NCI-H2227 (cell line): ENCODE measurements around the gene RFX2.
"Not testable (repeated sequence)": the region's sequence is repeated elsewhere in the genome, so short reads cannot be mapped to it uniquely, and the experiment has no call there.

Experiments
- DNase-seq: peaks from one replicate; lab custom pipeline; 2025; ENCODE audit not compliant: unreplicated experiment; lab: John Stamatoyannopoulos, UW

The RFX2 gene

DNA sequence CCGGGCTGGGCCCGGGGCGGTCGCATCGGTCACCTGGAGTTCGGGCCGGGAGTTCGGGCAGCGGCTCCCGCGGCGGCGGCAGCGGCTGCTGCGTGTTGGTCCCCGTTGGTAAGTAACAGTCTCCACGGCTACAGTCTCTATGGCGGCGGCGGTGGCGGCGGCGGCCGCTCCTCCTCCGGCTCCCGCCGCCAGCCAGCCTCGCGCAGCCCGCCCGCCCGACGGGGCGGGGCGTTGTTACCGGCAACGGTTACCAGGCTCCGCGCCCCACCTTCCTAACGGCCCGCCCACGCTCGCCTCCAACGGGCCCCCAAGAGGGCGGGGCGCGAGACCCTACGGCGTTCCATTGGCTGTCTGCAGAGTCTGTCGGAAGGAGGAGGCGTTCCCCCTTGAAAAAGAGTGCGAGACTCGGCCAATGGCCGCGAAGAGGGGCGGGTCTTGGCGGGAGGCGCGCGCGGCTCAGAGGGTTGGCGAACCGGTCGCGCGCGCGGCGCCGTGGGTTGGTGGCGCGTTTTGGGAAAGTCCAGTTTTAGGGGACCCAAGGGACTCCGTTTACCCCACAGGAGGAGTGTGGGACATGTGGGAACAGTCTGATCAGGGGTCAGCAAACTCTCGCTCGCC, at the start of gene RFX2:
TSS of gene RFX2 (minus strand) at position 141 of the 618 bp plus-strand sequence. CDS start 63,004 bp downstream, outside the sequence.
- peak; percentile 98 for DNase-seq

DNA sequence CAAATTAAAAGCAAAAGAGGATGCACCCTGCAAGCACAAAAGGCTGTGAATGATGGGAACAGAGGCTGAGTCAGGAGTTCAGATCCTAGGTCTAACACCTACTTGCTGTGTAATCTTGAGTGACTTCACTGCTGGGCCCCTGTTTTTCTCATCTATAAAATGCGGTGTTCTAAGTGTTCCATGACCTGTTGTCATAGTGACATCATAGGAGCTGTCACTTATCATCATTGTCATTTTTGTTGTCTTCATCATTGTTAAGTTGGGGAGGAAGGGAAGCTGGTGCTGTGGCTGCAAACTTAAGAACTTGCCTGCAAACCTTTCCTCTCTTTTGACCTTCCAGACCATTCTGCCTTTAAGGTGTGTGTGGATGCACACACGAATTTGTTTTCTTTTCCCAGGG, 45.7 kb upstream of the RFX2 start:
- DNase-seq = no peak

DNA sequence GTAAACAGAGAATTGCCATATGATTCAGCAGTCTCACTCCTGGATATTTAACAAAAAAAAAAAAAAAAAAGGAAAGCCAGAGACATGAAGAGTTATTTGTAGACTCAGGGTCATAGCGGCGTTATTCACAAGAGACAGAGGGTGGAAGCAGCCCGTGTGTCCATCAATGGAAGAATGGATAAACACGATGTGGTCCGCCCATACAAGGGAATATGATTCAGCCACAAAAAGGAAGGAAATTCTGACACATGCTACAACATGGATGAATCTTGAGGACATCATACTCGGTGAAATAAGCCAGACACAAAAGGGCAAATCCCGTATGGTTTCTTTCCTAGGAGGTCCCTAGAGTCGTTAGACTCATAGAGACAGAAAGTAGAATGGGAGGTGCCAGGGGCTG, 40.0 kb upstream of the RFX2 start:
- no peak for DNase-seq

DNA sequence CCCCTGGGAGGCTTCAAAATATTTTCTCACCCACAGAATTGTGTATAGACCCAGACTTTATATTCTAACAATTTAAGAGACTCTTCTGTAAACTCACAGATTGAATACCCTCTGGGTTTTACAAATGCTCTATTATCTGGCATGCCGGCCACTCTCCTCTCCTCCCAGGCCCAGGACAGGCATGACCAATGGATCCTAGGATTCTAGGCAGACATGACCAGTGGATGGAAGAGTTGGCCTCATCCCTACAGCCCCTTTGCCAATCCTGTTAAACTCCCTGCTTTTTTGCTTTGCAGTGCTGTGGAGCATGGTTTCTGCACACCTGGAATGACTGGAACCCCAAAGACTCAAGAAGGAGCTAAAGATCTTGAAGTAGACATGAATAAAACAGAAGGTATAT, 30.9 kb upstream of the RFX2 start:
- no peak for DNase-seq

DNA sequence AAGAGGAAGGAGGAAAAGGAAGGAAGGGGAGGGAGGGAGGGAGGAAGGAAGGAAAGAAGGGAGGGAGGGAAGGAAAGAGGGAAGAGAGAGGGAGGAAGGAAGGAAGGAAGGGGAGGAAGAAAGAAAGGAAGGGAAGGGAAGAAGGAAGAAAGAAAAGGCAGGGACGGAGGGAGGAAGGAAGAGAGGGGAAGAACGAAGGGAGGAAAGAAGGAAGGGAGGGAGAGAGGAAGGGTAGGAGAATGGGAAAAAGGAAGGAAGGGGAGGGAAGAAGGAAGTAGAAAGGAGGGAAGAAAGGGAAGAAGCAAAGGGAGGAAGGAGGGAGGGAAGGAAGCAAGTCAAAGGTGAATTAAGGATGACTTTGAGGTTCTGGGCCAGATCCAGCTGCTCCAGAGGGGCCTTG, 28.2 kb upstream of the RFX2 start:
- DNase-seq = no peak

DNA sequence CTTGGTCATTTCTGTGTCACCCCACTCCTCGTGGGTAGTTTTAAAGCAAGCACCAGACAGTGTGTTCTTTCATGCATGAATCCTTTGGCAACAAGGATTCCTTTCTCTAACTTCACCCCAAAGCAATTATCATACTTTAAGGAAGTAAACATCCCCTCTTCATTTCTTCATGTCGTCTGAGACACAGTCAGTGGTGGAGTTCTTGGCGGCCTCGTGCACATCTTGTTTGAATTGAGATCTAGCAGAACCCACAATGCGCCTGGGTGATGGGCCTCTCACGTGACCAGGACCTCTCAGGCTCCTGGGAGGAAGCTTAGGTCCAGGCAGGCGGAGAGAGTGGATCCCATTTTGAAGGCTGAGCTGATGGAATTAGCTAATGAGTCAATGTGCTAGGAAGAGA, 27.8 kb upstream of the RFX2 start:
- no peak for DNase-seq

DNA sequence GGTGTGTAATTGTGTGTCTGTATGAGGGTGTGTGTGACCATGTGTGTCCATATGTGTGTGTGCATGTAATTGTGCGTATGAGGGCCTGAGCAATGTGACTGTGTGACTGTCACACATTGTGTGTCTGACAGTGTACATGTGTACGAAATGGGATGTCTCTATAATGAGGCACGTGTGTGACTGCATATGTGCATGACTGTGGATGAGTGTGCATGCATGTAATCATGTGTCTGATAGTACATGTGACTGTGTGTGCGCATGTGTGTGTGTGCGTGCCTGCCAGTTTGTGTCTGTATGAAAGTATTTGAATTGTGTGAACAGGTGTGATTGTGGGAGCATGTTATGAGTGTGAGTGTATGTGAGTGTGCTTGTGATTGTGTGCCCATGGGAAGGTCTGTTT, 22.9 kb upstream of the RFX2 start:
- no peak for DNase-seq

DNA sequence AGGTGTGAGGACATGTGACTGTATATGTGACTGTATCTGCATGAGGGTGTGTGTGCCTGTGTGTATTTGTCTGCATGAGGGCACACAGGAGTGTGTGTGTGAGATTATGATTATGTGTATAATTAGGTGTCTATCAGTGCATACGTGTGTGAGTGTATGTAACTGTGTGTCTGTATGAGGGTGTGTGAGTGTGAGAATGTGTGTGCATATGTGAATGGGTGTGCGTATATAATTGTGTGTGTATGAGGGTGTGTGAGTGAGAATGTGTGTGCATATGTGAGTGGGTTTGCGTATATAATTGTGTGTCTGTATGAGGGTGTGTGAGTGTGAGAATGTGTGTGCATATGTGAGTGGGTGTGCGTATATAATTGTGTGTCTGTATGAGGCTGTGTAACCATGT, 22.2 kb upstream of the RFX2 start:
- no peak for DNase-seq

DNA sequence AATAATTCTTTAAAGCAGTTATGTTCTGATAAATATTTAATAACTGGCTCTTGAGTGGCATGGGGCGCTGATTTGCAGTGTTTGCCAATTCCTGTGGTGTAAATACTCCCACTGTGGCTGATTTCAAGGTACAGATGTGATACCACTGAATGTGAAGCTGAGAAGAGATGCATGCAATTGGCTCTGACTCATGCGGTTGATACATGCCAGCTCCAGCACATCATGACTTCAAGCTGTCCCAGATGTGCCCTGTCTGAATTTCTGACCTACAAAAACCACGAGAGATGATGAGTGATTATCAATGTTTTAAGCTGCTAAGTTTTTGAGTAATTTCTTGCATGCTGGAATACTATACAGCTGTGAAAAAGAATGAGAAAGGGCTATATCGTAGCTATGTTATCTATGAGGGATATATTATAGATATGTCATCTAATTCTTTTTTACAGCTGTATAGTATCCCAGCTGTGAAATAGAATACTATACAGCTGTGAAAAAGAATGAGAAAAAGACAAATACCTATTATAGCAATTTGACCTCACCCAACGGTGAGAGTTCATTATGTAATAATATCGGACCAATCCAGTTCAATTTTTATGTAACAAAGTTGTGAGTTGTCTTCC, 17.5 kb upstream of the RFX2 start:
- DNase-seq = no peak

DNA sequence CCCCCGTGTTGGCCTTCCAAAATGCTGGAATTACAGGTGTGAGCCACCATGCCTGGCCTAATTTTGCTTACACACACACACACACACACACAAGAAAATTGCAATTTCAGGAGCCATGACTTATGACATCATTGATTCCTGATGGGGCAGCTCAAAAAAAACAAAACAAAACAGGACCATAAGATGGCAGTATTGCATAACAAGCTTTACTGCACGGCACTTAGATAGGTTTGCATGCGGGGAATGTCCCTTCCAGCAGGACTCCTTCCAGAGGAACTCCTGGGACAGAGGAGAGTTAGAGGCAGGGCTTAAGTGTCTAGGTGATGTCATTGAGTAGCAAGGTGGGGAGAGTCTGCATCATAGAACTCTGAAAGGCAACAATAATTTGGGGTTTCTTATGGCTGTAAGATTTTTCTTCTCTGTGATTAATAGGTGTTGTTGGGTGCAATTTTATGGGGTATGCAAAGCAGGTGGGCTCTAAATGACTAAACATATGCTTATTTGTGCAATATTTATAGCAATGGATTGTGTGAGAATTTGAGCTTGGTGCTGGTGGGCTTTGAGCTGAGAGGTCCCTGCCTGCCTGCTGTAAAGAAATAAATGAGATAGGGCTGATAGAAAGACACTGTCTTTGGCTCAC, 16.2 kb upstream of the RFX2 start:
- DNase-seq = peak; percentile 51

DNA sequence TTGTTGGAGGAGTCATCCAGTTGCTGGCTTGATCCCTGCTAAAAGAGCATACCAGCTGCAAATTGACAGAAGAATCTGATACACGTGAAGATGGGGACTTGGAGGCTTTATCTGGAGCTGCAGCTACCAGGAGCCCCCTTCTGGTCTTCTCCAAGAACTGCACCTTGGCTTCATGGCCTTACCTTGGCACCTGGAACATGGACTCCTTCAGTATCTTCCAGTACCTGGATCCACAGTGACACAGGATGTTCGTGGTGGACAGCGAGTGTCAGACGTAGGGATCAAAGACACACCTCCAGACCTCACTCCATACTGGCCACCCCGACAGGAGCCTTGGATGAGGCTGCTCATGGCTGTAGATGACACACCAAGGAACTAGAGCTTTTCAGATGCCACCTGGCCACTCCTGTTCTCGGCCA, 15.3 kb upstream of the RFX2 start:
- peak; percentile 66 for DNase-seq

DNA sequence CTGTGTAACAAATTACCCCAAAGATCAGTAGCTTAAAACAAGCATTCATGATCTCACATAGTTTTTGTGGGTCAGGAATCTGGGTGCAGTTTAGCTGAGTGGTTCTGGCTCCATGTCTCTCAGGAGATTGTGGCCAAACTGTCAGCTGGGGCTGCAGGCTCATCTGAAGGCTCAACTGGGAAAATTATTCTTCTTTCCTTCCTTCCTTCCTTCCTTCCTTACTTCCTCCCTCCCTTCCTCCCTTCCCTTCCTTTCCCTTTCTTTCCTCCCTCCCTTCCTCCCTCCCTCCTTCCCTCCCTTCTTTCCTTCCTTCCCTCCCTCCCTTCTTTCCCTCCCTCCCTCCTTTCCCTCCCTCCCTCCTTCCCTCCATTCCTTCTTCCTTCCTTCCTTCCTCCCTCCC, 8.7 kb upstream of the RFX2 start:
- no peak for DNase-seq

DNA sequence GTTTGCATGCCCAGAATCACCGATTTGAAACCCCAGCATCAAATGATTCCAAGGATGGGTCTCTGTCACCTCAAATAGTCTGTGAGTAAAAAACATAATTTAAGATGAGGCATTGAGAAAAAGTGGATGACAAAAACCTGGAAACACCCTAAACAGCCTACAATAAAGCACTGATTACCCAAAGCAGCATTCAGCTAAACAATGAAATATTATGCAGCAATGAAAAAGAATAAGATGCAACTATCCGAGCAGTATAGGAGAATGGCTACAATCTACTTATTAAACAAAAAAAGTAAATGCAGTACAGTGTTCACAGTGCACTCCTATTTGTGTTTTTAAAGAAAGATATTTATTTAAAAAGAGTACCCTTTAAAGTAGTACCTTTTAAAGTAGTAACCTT, 7.7 kb upstream of the RFX2 start:
- no peak for DNase-seq

DNA sequence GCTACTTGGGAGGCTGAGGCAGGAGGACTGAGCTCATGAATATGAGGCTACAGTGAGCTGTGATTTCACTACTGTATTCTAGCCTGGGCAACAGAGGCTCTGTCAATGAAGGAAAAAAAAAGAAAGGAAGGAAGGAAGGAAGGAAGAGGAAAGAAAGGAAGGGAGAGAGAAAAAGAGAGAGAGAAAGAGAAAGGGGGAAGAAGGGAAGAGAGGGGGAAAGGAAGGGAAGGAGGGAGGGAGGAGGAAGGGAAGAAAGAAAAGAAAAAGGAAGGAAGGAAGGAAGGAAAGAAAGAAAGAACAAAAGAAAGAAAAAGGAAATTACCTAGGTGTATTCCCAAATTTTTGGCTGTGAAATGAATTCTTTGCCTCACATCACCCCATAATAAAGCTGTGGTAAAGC, 7.2 kb upstream of the RFX2 start:
- no peak for DNase-seq

DNA sequence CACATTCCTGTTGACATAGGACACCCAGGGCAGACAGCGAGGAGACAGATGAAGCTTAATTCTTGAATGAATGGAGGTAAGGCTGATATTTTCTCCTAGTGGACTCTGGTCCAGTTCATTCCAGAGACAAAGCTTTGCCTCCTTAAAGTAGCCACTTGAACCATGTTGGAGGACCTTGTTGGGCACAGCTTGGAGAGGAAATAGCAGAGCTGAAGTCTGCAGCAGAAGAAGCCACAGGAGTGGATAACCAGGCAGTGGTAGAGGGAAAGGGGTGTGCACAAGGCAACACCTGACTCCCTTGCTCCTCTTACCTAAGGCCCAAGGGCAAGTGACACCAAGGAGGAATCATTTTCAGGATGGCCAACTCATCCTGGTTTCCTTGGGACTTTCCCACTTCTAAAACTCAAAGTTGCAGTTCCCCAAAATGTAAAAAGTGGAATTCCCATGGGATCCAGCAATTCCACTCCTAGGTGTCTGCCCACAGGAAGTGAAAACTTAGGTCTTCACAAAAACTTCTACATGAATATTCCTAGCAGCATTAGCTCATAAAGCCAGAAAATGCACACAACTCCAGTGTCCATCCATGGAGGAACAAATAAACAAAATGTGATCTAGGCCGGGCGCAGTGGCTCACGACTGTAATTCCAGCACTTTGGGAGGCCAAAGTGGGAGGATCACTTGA, 6.6 kb upstream of the RFX2 start:
- DNase-seq = no peak

DNA sequence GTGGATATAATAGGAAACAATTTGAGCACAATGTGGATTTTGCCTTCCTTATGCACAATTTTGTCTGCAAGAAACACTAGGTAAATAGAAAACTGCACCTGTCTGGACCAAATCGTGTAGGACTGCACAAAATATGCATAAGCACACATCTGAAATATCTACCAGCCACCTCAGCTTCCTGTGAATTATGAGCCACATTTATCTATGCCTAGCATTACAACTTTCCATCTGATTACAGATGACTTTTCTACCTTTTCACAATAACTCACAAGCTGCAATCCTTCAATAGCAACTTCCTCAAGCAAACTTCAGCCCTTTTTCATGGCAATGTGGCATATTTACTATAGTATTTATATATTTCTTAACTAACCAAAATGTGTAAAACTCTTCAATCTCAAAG, 5.7 kb upstream of the RFX2 start:
- no peak for DNase-seq

DNA sequence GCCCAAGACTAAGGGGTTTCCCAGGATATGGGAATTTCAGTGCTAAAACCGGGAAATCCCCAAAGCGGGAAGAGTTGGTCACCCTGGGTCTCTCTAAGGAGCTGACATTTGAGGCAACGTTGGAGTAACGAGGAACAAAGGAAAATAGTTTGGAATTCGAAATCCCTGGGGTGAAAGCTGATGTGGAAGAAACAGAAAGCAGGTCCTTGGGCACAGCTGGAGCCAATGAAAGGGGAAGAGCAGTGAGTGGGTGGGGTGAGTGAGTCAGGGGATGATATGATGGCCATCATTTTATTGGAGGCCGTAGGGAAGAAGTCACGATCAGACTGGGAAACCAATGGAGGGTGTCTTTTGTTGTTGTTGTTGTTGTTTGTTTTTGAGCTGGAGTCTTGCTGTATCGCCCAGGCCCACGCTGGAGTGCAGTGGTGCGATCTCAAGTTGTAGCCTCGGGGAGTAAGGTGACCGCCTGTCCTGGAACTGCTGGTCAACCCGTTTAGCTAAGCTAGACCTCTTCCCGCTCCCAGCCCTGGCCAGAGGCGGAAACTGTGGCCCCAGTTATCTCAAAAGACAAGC, 3.4 kb upstream of the RFX2 start:
- no peak for DNase-seq

DNA sequence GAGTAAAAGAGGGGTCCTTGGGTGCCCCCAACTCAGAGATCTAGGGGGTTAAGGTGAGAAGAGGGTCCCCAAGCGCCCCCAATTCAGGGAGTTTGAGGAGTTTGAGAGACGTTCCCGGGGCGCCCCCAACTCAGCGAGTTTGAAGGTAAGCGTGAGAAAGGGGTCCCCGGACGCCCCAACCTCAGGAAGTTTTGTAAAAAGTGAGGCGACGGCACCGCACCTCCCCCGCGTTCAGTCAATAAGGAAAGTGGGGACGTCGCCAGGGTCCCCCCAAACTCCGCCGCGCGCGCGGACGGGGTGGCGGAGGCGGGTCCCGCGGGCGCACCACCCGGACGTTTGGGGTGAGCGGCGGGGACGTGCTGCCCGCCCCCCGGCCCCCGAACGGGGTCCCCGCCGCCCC, 353 bp downstream of the RFX2 start:
- no peak for DNase-seq

DNA sequence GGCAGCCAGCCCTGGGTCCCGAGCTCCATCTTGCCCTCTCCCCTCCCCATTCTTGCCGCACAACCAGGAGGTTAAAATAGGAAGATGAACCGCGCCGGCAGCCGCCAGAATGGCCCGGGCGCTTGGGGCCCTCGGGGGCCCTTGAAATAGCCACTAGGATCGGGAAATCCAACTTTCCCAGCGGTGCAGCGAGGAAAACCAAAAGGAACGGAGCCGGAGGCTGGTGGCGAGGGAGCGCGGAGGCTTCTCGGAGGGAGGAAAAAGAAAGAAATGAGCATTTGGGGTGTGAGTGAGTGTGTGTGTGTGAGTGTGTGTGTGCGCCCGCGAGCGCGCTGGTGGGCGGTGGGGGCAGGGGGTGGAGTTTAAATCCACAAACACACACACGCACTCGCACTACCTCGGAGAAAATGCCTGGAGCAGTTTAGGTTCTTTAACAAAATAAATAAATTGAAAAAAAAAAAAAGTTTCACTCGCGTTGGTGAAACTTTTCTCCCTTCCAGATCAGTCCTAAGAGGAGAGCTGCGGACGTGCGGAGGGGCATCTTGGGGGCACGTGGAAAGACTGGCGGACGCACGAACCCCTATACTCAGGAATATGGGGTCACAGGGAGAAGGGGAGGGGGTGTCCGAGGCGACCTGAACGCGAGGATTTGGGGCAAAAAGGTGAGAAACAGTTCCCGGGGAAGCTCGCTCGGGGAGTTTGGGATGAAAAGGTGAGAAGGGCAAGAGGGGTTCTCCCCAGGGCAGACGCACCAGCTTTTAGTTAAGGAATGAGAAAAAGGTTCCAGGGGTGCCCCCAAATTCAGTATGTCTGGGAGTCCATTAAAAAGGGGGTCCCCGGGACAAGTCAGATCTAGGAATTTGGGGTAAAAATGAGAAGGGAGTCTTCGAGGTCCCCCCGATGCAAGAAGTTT, 1.3 kb downstream of the RFX2 start:
- DNase-seq = peak; percentile 48

DNA sequence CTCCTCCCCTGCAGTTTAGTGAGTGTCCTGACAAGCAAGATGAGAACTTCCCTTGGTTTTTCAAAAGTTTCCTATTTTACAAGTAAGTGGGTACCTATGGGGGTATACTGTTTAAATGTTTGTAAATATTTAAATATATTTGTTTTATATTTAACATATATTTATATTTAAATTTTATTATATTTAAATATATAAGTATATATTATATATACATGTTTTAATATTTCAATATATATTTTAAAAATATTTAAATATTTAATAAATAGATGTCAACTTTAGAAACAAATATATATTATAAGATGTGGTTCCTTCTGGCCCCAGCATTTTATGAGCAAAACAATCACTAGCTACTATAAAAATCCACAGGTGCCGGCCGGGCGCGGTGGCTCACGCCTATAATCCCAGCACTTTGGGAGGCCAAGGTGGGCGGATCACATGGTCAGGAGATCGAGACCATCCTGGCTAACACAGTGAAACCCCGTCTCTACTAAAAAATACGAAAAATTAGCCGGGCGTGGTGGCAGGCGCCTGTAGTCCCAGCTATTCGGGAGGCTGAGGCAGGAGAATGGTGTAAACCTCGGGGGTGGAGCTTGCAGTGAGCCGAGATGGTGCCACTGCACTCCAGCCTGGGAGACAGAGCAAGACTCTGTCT, 3.5 kb downstream of the RFX2 start:
- not testable (repeated sequence) for DNase-seq
